ENCODE data around the gene ASPSCR1. TPM values are rescaled to one million over a fixed set of nuclear protein-coding genes. Genes with fewer than 3 reads are reported as not detected.

The ASPSCR1 gene
- total and polyA plus RNA-seq, 2 of the 13 experiments (the other 11 are each of a cell fraction or from before 2014, with no cell fraction given) = 274 to 314 TPM

DNA sequence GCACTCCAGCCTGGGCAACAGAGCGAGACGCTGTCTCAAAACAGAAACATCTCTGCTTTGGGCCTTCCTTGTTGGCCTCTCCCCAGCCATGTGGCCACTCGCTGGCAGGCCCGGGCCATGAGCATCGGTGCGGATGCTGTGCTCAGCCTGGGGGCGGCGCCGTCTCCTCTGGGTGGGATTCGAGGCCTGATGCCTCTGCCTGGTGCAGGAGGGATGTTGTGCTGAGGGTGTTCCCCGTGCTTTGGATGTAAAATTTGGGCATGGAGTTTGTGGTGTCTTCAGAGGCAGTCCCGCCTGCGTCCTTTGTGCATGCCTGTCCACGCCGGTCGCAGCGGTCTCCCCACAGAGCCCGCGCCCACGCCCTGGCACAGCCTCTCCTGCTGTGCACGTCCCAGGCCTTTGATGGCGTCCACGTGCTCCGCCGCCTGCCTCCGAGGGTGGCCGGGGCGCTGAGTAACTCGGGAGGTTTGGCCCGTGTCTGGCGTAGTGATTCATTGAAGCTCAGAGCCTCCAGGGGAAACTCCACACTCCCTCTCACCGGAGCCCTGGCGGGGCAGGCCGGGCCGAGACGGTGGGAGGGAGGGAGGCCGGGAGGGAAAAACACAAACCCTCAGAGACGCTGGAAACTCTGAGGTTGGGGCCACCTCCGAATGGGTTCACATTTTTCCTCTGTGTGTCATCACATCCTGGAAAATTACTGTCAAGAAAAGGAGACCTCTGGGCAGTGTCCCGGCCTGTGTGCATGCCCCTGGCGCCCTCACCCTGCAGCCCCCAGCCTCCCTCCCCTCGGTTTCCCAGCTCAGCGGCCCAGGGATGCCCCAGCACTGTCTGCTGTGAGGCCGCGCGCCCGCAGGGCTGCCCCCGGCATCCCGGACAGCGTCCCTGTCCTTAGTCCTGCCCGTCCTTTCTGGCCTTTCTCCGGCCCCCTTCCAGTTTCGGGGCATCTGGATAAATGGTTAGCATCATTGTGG, 26.3 kb downstream of the ASPSCR1 start (continued):
- TF ChIP-seq, protein P1, sequence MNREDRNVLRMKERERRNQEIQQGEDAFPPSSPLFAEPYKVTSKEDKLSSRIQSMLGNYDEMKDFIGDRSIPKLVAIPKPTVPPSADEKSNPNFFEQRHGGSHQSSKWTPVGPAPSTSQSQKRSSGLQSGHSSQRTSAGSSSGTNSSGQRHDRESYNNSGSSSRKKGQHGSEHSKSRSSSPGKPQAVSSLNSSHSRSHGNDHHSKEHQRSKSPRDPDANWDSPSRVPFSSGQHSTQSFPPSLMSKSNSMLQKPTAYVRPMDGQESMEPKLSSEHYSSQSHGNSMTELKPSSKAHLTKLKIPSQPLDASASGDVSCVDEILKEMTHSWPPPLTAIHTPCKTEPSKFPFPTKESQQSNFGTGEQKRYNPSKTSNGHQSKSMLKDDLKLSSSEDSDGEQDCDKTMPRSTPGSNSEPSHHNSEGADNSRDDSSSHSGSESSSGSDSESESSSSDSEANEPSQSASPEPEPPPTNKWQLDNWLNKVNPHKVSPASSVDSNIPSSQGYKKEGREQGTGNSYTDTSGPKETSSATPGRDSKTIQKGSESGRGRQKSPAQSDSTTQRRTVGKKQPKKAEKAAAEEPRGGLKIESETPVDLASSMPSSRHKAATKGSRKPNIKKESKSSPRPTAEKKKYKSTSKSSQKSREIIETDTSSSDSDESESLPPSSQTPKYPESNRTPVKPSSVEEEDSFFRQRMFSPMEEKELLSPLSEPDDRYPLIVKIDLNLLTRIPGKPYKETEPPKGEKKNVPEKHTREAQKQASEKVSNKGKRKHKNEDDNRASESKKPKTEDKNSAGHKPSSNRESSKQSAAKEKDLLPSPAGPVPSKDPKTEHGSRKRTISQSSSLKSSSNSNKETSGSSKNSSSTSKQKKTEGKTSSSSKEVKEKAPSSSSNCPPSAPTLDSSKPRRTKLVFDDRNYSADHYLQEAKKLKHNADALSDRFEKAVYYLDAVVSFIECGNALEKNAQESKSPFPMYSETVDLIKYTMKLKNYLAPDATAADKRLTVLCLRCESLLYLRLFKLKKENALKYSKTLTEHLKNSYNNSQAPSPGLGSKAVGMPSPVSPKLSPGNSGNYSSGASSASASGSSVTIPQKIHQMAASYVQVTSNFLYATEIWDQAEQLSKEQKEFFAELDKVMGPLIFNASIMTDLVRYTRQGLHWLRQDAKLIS (CRISPR knock-in tag; IDR thresholded peaks at IDR 0.05) = 0 out of 2 replicates have a peak, but pooled peaks have one; percentile 45
- TF ChIP-seq FOSL1 (CRISPR knock-in tag; IDR thresholded peaks at IDR 0.05; ENCODE audit: borderline replicate concordance) = peak; percentile 39; the same call in 1 of the 2 replicates
- TF ChIP-seq KDM5A (IDR thresholded peaks at IDR 0.05; ENCODE audit: borderline replicate concordance, low read length) = no peak
- TF ChIP-seq POLR2AphosphoS2 (IDR thresholded peaks at IDR 0.05; ENCODE audit: low read depth, low read length) = no peak
- TF ChIP-seq, protein P2, sequence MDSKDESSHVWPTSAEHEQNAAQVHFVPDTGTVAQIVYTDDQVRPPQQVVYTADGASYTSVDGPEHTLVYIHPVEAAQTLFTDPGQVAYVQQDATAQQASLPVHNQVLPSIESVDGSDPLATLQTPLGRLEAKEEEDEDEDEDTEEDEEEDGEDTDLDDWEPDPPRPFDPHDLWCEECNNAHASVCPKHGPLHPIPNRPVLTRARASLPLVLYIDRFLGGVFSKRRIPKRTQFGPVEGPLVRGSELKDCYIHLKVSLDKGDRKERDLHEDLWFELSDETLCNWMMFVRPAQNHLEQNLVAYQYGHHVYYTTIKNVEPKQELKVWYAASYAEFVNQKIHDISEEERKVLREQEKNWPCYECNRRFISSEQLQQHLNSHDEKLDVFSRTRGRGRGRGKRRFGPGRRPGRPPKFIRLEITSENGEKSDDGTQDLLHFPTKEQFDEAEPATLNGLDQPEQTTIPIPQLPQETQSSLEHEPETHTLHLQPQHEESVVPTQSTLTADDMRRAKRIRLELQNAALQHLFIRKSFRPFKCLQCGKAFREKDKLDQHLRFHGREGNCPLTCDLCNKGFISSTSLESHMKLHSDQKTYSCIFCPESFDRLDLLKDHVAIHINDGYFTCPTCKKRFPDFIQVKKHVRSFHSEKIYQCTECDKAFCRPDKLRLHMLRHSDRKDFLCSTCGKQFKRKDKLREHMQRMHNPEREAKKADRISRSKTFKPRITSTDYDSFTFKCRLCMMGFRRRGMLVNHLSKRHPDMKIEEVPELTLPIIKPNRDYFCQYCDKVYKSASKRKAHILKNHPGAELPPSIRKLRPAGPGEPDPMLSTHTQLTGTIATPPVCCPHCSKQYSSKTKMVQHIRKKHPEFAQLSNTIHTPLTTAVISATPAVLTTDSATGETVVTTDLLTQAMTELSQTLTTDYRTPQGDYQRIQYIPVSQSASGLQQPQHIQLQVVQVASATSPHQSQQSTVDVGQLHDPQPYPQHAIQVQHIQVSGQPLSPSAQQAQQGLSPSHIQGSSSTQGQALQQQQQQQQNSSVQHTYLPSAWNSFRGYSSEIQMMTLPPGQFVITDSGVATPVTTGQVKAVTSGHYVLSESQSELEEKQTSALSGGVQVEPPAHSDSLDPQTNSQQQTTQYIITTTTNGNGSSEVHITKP (CRISPR knock-in tag; IDR thresholded peaks at IDR 0.05; ENCODE audit: low read depth) = peak; percentile 77
- TF ChIP-seq, protein P3, sequence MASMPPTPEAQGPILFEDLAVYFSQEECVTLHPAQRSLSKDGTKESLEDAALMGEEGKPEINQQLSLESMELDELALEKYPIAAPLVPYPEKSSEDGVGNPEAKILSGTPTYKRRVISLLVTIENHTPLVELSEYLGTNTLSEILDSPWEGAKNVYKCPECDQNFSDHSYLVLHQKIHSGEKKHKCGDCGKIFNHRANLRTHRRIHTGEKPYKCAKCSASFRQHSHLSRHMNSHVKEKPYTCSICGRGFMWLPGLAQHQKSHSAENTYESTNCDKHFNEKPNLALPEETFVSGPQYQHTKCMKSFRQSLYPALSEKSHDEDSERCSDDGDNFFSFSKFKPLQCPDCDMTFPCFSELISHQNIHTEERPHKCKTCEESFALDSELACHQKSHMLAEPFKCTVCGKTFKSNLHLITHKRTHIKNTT (CRISPR knock-in tag; IDR thresholded peaks at IDR 0.05) = no peak; the same call in 1 of the 2 replicates
- TF ChIP-seq POLR2A (IDR thresholded peaks at IDR 0.05; ENCODE audit: insufficient read depth in 1 of 2, low read depth in 2 of 2, low read length in 2 of 2) = no peak
- peak; percentile 90 for TF ChIP-seq GFI1 (CRISPR knock-in tag; IDR thresholded peaks at IDR 0.05; ENCODE audit: borderline replicate concordance)
- TF ChIP-seq ZNF672 (CRISPR knock-in tag; IDR thresholded peaks at IDR 0.05) = no peak
- no peak for TF ChIP-seq ZNF773 (CRISPR knock-in tag; IDR thresholded peaks at IDR 0.05; ENCODE audit: borderline replicate concordance)
- TF ChIP-seq ZMYM4 (CRISPR knock-in tag; IDR thresholded peaks at IDR 0.05) = no peak
- TF ChIP-seq ZNF652 (CRISPR knock-in tag; IDR thresholded peaks at IDR 0.05; ENCODE audit: borderline replicate concordance, low read depth) = no peak
- no peak for TF ChIP-seq ZNF20 (CRISPR knock-in tag; IDR thresholded peaks at IDR 0.05)
- TF ChIP-seq MED8 (CRISPR knock-in tag; IDR thresholded peaks at IDR 0.05; ENCODE audit: insufficient replicate concordance) = peak; percentile 72
- peak; percentile 88; the same call in 1 of the 2 replicates for TF ChIP-seq ZNF747 (CRISPR knock-in tag; IDR thresholded peaks at IDR 0.05; ENCODE audit: borderline replicate concordance)
- TF ChIP-seq RBFOX2 (IDR thresholded peaks at IDR 0.05; ENCODE audit: low read depth, low read length) = peak; percentile 97
- TF ChIP-seq SP1 (IDR thresholded peaks at IDR 0.05) = no peak
- TF ChIP-seq SP1 (CRISPR knock-in tag; IDR thresholded peaks at IDR 0.05) = peak; percentile 62
